T-cell (primary cell): Measurements from ENCODE around the gene P2RY14. TPM values are rescaled to one million over a fixed set of nuclear protein-coding genes. Genes with fewer than 3 reads are reported as not detected.

Source experiments
- ATAC-seq, 4 experiments: fragments of 200-7000 bp in 3 of 4; fragments of 150-1000 bp in 1 of 4; cut with Tn5 transposase; replicated peaks in 1 of 4; 1 replicate in 3 of 4; 2 replicates in 1 of 4; pipeline ENCODE4 v1.10.0; 2021; ENCODE audit warnings: moderate library complexity in 3 of 4, mild to moderate bottlenecking in 2 of 4, moderate number of reproducible peaks in 1 of 4
- CTCF ChIA-PET, 2 donors: fragments of 300-600 bp; sonication (Branson Sonifier 250); formaldehyde crosslinking; loops; one replicate each; lab custom pipeline; 2022; ENCODE audit warnings: antibody characterized with exemption in 2 of 2; lab: Charles Lee
- POLR2A ChIA-PET, 2 donors: fragments of 300-600 bp; sonication (Branson Sonifier 250); formaldehyde crosslinking; loops; one replicate each; lab custom pipeline; 2022; ENCODE audit warnings: antibody characterized with exemption in 2 of 2; lab: Charles Lee
- DNase-seq, 35 experiments: peaks; one replicate each; pipeline versions ENCODE4 v3.0.0 to v3.0.0-alpha.2; 2013 to 2023
- H3K27ac ChIP-seq: one replicate; pipeline ENCODE4 v1.5.1; 2013; ENCODE audit warnings: low read length
- H3K27me3 ChIP-seq, 2 experiments: replicated peaks in 1 of 2; 1 replicate in 1 of 2; 2 replicates in 1 of 2; pipeline versions ENCODE4 v1.6.1 to v1.7.0; 2013; ENCODE audit warnings: low read length in 1 of 2, mixed read lengths in 1 of 2; ENCODE audit not compliant: control insufficient read depth in 2 of 2, insufficient read depth in 2 of 2; ENCODE audit errors: extremely low read depth in 1 of 2
- H3K36me3 ChIP-seq, 2 donors: 1 replicate in 1 of 2; 2 replicates in 1 of 2; pipeline versions ENCODE4 v1.6.1 to v1.7.0; 2013; ENCODE audit warnings: low read length in 1 of 2; ENCODE audit not compliant: control insufficient read depth in 2 of 2, insufficient read depth in 1 of 2; ENCODE audit errors: extremely low read depth in 1 of 2
- H3K4me1 ChIP-seq, 2 experiments: 1 replicate in 1 of 2; 2 replicates in 1 of 2; pipeline versions ENCODE4 v1.6.1 to v1.7.0; 2013; ENCODE audit warnings: low read length in 2 of 2, mixed read lengths in 1 of 2; ENCODE audit not compliant: insufficient read depth in 2 of 2, control insufficient read depth in 1 of 2; ENCODE audit errors: extremely low read depth in 1 of 2
- H3K4me3 ChIP-seq, 2 donors: 1 replicate in 1 of 2; 2 replicates in 1 of 2; pipeline versions ENCODE4 v1.5.1 to v1.7.0; 2013; ENCODE audit warnings: mild to moderate bottlenecking in 2 of 2, low read length in 1 of 2, moderate library complexity in 1 of 2; ENCODE audit not compliant: control insufficient read depth in 1 of 2; ENCODE audit errors: extremely low read depth in 1 of 2
- H3K9me3 ChIP-seq: 2 replicates; pipeline ENCODE4 v1.7.0; 2013
- H3K27ac Mint-ChIP-seq, 2 donors: one replicate each; pipeline ENCODE4 v1.8.0; 2020 to 2021; ENCODE audit warnings: mild to moderate bottlenecking in 2 of 2, mixed read lengths in 2 of 2
- H3K27me3 Mint-ChIP-seq, 2 donors: one replicate each; pipeline ENCODE4 v1.8.0; 2021 to 2022; ENCODE audit warnings: mixed read lengths in 2 of 2
- H3K36me3 Mint-ChIP-seq: one replicate; pipeline ENCODE4 v1.8.0; 2021; ENCODE audit warnings: mixed read lengths
- H3K4me1 Mint-ChIP-seq, 3 donors: one replicate each; pipeline ENCODE4 v1.8.0; 2020 to 2022; ENCODE audit warnings: mixed read lengths in 3 of 3, mild to moderate bottlenecking in 1 of 3
- H3K4me3 Mint-ChIP-seq, 3 donors: one replicate each; pipeline ENCODE4 v1.8.0; 2020 to 2022; ENCODE audit warnings: mild to moderate bottlenecking in 3 of 3, mixed read lengths in 3 of 3, moderate library complexity in 3 of 3
- H3K9me3 Mint-ChIP-seq, 3 donors: one replicate each; pipeline ENCODE4 v1.8.0; 2020 to 2022; ENCODE audit warnings: mixed read lengths in 3 of 3
- WGBS: methylation state at CpG from one replicate; pipeline ENCODE4 v1.1.5; 2013; ENCODE audit warnings: missing lambda C conversion rate; ENCODE audit not compliant: insufficient coverage; 5-methylcytosine and 5-hydroxymethylcytosine counted together
- total RNA-seq, 35 experiments: library from RNA in 6 of 35; stranded (reverse) in 6 of 35; fragments of 120-200 nt in 1 of 35; gene quantifications; one replicate each; pipeline versions ENCODE4 v1.2.1 to v1.2.4 and lab custom pipeline; 2013 to 2026

The P2RY14 gene
- total RNA-seq, 5 donors from 2014 or later (not counting 1 experiment from before 2014, with no cell fraction given): 0.30 to 0.73 (median 0.58) TPM

DNA sequence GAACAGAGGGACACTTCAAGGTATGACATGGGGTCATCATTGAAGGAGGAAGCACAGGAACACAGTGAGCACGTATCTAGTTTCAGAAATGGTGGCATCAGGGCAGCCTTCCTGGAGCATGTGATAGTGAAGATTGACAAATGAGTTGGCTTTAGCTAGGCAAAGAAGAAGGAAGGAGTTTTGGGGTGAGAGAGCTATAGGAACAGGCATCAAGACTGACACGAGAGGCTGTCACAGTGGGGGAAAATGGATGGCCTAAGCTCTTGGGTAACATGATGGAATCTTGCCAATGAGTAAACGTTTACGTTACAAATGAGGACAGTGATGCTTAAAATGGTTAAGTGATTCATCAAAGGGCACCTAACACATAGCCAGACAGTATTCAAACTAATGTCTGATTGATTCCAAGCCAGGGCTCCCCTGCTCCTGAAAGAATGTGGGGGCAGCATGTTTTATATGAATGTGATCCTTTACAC, 52.2 kb downstream of the P2RY14 start:
- H3K4me1 Mint-ChIP-seq: peaks cover 48 to 54% (median 49%) of the 10 kb centered on the region in 3 donors
- H3K36me3 Mint-ChIP-seq: peaks cover 7% of the 10 kb centered on the region
- H3K27ac Mint-ChIP-seq: peak overlapping the region; percentile 76 to 85
- H3K4me3 Mint-ChIP-seq: peak overlapping the region in 1 of 3 donors; percentile 48
- peaks cover 19 to 47% of the 10 kb centered on the region in 2 experiments for H3K4me1 ChIP-seq
- ATAC-seq: no peak
- peak overlapping the region; percentile 59 for H3K27ac ChIP-seq
- H3K27me3 ChIP-seq: no peaks in the 10 kb centered on the region
- WGBS: 53% methylated on average over 2 of the region's 4 CpGs
- CTCF ChIA-PET: interaction anchor here (0.6 to 4.0 kb wide), 14 partner anchors 8 to 63 kb away, joined by 3 to 28 read pairs (median 5); partner anchors contain the start of gene P2RY14 (in 2 of the 2)
- DNase-seq: no peak
- H3K36me3 ChIP-seq: no peaks in the 10 kb centered on the region
- no peak overlapping the region for H3K4me3 ChIP-seq
- no peaks in the 10 kb centered on the region for H3K9me3 ChIP-seq
- H3K9me3 Mint-ChIP-seq: peaks cover 0 to 10% (median 9%) of the 10 kb centered on the region in 3 donors
- no peaks in the 10 kb centered on the region for H3K27me3 Mint-ChIP-seq
- POLR2A ChIA-PET: interaction anchor here in 1 of 2 donors (0.6 to 0.7 kb wide), 2 partner anchors 20 to 23 kb away, joined by 3 to 6 read pairs; no protein-coding TSS in a partner anchor

- Histone ChIP-seq H3K27me3 (no peaks in the 10 kb centered on the region), H3K9me3 (no peaks in the 10 kb centered on the region), H3K36me3 (no peaks in the 10 kb centered on the region), H3K27ac (peak overlapping the region; percentile 59), H3K4me3 (no peak overlapping the region), H3K4me1 (peaks cover 19 to 42% of the 10 kb centered on the region in 2 experiments)
- H3K4me3 Mint-ChIP-seq: peak overlapping the region in 1 of 3 donors; percentile 48
- ChIA-PET CTCF (interaction anchor here (0.5 to 3.9 kb wide), 14 partner anchors 9 to 102 kb away, joined by 3 to 23 read pairs (median 4); partner anchors contain the start of gene P2RY14 (in 2 of the 2)), POLR2A (interaction anchor here in 1 of 2 donors (0.5 to 0.7 kb wide), 3 partner anchors 23 to 1241 kb away, joined by 3 read pairs; no protein-coding TSS in a partner anchor)
- DNase-seq: no peak
- no peaks in the 10 kb centered on the region for H3K27me3 Mint-ChIP-seq
- H3K4me1 Mint-ChIP-seq: peaks cover 40 to 46% (median 41%) of the 10 kb centered on the region in 3 donors
- H3K27ac Mint-ChIP-seq: peak overlapping the region; percentile 76 to 85
- peak in 3 of 4 experiments; percentile 15 to 35 (median 21) for ATAC-seq
- peaks cover 5 to 14% (median 10%) of the 10 kb centered on the region in 3 donors for H3K9me3 Mint-ChIP-seq
- 55% methylated on average over 6 of the region's 9 CpGs for WGBS
- H3K36me3 Mint-ChIP-seq: peaks cover 12% of the 10 kb centered on the region
Measured at GRCh38 chr3:151225040-151225975, 53.0 kb downstream of the P2RY14 start.

GRCh38 chr3:151224268-151224866, 54.0 kb downstream of the P2RY14 start:
- Histone ChIP-seq H3K4me1 (peaks cover 19 to 42% of the 10 kb centered on the region in 2 experiments), H3K36me3 (no peaks in the 10 kb centered on the region), H3K4me3 (no peak overlapping the region), H3K27ac (no peak overlapping the region), H3K27me3 (no peaks in the 10 kb centered on the region), H3K9me3 (no peaks in the 10 kb centered on the region)
- ATAC-seq: no peak
- WGBS: 89% methylated on average over 1 of the region's 4 CpGs
- peaks cover 5 to 17% (median 10%) of the 10 kb centered on the region in 3 donors for H3K9me3 Mint-ChIP-seq
- H3K36me3 Mint-ChIP-seq: peaks cover 12% of the 10 kb centered on the region
- DNase-seq: no peak
- H3K4me1 Mint-ChIP-seq: peaks cover 35 to 42% (median 38%) of the 10 kb centered on the region in 3 donors
- peak overlapping the region; percentile 3 to 35 for H3K27ac Mint-ChIP-seq
- H3K4me3 Mint-ChIP-seq: no peak overlapping the region
- ChIA-PET CTCF (interaction anchor here (0.5 to 2.2 kb wide), 9 partner anchors 9 to 103 kb away, joined by 3 to 7 read pairs (median 4); no protein-coding TSS in a partner anchor), POLR2A (interaction anchor here in 1 of 2 donors (0.5 kb wide), 1 partner anchor 24 kb away, joined by 3 read pairs; no protein-coding TSS in a partner anchor)
- no peaks in the 10 kb centered on the region for H3K27me3 Mint-ChIP-seq

GRCh38 chr3:151219056-151219455, 59.3 kb downstream of the P2RY14 start:
- WGBS: no CpG with 5 or more reads among the region's 1 CpG
- DNase-seq (no peak), ATAC-seq (no peak)
- Histone ChIP-seq H3K27ac (no peak overlapping the region), H3K36me3 (no peaks in the 10 kb centered on the region), H3K9me3 (no peaks in the 10 kb centered on the region), H3K4me3 (no peak overlapping the region), H3K4me1 (no peaks in the 10 kb centered on the region), H3K27me3 (no peaks in the 10 kb centered on the region)
- H3K4me1 Mint-ChIP-seq: no peaks in the 10 kb centered on the region
- H3K4me3 Mint-ChIP-seq: no peak overlapping the region
- H3K36me3 Mint-ChIP-seq: peaks cover 12% of the 10 kb centered on the region
- ChIA-PET POLR2A (no interaction called here), CTCF (interaction anchor here (0.7 to 1.2 kb wide), 2 partner anchors 9 to 71 kb away, joined by 3 to 7 read pairs; no protein-coding TSS in a partner anchor)
- H3K9me3 Mint-ChIP-seq: peaks cover 5 to 17% (median 10%) of the 10 kb centered on the region in 3 donors
- H3K27me3 Mint-ChIP-seq: no peaks in the 10 kb centered on the region
- H3K27ac Mint-ChIP-seq: no peak overlapping the region

DNA sequence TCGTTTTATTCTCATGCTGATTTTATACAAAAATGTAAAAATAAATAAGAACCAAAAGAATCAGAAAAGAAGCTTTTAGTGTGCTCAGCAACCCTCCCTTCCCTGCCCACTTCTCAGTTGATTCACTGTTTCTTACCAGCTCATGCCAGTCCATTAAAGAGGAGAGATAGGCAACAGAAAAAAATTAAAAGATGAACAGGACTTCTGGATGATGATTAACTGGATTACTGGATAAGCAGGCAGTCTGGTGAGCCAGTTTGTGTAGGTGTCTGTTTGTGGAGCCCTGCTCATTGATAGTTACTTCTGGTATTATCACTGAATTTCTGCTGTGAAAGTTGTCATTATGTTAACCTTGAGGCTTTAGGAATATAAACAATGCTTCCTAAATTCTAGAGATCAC, 60.2 kb downstream of the P2RY14 start:
- Histone ChIP-seq H3K9me3 (no peaks in the 10 kb centered on the region), H3K4me3 (no peak overlapping the region), H3K27me3 (no peaks in the 10 kb centered on the region), H3K27ac (no peak overlapping the region), H3K36me3 (no peaks in the 10 kb centered on the region), H3K4me1 (no peaks in the 10 kb centered on the region)
- Mint-ChIP-seq H3K9me3 (peaks cover 5 to 17% (median 10%) of the 10 kb centered on the region in 3 donors), H3K27me3 (no peaks in the 10 kb centered on the region), H3K36me3 (peaks cover 12% of the 10 kb centered on the region), H3K27ac (no peak overlapping the region), H3K4me3 (no peak overlapping the region), H3K4me1 (no peaks in the 10 kb centered on the region)
- no peak for ATAC-seq
- POLR2A ChIA-PET: no interaction called here
- WGBS: no CpG with 5 or more reads among the region's 1 CpG
- DNase-seq: no peak
- CTCF ChIA-PET: interaction anchor here in 1 of 2 donors (0.5 to 1.0 kb wide), 3 partner anchors 15 to 708 kb away, joined by 3 to 4 read pairs (median 3); no protein-coding TSS in a partner anchor
